HG03460 (cell line): Measurements from ENCODE around the gene PAQR6.

Experiments
- ATAC-seq: cut with Tn5 transposase; IDR thresholded peaks from one replicate; pipeline ENCODE4 v1.9.1; 2021; ENCODE audit not compliant: unreplicated experiment

Gene PAQR6

DNA sequence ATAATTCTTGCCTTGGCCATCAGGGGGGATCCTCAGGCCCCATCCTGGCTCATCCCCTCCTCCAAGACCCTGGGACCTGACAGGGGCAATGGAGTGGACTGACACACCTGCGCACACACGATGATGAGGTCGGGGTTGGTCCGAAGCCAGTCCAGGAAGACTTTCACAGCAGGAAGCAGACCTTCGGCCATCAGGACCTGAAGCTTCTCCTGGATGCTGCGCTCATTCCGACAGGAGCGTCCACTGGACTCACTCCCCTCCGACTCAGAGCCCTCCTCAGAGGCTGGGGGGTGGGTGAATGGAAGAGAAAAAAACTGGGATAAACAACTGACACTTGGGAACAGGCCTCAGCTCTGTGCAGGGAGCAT, 15.4 kb upstream of the PAQR6 start:
- ATAC-seq = no peak

DNA sequence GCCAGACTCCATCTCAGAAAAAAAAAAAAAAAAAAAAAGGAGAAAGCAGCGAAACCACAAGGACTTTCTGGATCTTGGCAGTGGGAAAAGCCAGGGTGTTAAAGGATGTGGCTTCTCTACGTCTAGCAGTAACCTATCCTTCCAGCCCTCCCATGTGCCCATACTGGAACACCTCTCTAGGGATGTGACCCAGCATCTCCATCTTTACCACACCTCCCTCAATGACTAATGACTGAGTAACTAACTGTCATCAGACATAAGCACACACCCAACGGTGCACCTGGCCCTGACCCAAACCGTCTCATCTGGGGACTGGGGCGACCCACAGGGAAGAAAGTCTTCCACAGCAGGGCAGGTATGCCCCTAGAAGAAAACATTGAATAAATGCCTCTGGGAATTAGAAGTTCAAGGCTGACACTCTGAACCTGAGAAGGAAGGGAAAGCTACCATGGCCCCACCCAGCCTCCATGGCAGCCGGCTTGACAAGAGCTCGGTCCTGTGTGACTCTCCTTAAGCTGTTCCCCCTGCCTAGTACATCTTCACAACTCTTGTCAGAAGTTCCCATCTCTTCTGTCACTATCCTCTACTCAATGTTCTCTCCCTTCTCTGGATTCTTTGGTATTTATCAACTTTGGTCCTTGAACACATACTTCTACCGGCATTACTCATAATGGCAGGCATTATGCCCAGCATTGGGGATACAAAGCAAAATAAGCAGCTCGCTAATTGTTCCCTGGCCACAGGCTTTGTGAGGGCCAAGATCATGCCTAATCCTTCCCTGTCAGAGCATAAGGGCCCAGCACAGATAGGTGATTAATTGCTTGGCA, 14.8 kb upstream of the PAQR6 start:
- ATAC-seq = no peak

DNA sequence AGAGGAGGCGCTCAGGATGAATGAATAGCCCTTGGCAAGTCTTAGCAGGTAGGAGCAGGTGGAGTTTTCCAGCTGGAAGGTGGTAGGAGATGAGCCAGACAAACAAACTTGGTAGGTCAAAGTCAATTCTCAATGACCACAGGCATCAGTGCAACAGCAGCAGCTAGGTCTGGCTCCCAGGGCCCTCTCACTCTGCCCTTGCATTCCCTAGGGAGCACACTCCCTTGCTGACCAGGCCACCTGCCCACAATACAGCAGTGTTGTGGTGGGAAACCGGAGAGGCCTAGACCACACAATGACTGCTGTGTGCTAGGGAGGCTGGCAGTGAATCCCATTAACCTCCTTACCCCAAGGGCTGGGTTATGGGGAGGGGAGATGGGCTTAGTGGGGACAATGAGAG, 13.0 kb upstream of the PAQR6 start:
- no peak for ATAC-seq

DNA sequence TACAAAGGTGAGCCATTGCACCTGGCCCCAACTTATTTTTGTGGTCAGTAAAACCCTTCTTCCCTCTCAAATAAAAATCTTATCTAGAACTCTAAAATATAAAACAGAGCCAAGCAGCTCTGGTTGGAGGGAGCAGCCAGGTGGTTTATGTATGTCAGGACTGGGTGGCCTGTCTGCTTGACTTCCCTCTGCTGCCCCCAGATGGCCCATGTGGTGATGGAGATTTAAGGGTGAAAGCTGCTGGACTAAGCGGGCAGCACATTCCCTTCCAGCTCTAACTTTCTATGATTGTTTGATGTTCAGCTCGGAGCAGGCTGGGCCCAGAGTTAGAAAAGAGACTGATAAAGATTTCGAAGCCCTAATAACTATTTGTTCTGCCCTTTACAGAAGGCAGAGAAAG, 11.9 kb upstream of the PAQR6 start:
- ATAC-seq = no peak

DNA sequence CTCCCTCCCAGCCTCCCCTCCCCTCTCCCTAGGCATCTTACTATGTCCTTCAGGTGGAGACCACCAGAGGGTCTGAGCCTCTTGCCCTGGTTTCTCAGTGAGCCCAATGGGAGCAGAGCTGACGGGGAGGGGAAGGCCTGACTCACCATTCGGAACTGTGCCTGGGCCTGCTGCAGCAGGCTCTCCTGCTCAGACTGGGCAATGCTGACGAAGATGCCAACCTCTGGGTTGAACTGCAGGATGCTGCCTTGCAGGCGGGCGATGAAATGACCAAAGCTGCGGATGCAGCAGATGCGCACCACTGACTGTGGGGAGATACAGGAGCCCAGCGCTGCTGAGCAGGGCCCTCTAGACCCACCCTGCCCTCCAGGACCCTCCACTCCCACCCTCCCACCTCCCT, 11.0 kb upstream of the PAQR6 start:
- ATAC-seq = no peak

DNA sequence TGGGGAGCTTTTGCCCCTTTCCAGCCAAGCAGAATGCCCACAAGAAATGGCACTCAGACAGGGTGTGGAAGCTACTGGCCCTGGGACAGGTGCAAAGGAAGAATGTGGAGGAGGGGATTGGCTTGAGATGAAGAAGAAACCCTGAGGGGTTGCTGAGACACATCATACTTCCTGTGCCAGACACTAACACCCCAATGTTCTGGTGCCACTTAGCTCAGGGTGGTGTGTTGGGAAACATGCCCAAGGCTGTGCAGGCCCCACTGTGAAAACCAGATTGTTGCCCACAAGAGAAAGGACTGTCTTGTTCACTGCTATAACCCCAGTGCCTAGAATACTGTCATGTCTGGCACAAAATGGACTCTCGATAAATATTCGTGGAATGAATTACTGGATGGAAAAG, 9.9 kb upstream of the PAQR6 start:
- ATAC-seq = no peak

DNA sequence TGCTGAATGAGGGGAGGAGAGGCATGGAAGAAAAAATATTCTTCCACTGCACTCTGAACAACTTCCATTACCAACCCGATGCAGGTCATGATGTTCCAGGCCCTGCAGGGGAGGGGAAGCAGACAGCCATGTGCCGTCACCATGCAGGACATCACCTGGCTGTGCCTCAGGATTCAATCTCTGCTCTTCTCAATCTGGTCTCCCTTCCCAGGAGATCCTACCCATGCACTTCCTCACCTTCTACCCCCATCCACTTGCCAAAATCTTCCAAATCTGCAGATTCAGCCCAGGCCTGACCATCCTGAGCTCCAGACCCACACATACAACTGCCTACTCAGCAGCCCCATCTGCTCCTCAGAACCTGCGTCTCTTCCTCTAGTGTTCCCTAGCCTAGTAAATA, 5.8 kb upstream of the PAQR6 start:
- no peak for ATAC-seq

DNA sequence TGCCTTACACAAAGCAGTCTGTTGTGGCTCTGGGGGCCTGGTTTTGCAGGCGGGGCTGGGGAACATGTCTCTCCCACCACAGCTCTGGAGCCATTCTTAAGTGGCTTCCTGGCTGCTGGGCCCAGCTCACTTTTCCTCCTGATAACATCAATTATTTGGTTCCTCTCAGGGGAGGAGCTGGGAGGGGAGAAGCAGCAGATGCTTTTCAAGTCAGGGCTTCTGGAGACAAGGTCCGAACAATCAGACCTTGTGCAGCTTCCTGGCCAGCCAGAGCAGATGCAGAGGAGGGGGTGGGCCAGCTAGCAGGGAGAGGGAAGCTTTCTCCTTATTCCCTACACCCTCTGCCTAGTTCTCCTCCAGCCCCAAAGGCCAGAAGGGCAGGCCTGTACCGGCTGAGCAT, 3.7 kb upstream of the PAQR6 start:
- ATAC-seq = no peak

DNA sequence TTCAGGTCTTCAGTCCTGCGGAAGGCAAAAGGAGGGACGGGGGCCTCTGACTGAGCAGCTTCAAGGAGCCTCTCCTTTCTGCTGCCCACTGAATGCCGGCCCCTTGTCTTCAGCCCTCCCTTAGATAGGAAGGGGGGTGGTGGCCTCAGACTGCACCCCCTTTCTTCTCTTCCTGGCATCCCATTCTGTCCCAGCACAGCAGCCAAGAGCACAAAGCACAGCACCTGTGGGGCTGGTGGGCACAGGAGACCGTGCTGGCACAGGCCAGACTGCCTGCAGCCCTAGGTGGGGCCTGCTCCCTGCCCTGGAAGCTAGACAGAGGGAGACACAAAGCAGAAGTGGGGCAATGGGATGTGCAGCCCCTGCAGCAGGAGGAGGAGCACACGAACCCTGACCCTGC, 1.7 kb upstream of the PAQR6 start:
- no peak for ATAC-seq

DNA sequence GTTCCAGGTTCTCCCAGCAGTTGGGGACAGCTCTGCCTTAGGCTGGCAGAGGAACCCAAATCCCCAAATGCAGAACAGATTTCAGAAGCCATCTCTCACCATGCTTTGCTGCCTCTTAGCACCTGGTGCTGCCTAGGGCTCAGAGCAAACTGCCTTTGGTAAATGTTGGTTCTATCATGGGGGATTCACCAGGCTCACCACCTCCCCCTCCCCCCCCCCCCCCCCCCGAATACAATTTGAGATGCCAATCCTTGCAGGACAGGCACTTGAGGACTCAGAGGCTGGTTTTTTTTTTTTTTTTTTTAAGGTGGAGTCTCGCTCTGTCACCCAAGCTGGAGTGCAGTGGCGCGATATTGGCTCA, 447 bp upstream of the PAQR6 start:
- ATAC-seq = no peak

DNA sequence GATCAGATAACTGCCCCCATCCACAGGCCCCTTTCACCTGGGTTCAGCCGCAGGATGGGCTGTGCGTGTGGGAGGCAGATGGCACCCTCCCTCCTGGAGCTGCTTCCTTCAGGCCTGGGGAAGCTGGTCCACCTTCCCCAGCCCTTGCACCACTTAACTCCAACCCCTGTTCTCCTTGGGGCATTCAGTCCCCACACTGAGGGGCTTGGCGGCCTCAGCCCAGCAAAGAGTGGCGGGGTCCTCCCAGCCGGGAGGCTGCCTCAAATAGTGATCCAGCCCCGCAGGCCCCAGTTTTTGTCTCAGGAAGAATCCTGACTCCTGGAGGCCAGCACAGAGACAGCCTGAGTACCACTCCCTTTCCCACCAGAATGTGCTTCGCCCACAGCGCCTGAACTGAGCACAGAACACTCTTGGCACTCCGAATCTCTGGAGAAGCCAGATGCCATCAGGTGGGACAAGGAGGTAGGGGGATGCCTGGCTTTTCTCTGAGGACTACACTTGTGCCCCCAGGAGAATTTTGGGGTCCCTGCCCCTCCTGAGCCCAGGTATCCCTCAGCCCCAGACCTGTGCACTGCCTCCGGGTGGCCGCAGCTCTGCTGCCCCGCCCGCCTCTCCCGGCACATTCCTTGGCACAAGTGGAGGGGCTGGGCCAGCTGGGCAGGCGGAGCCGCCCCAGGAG, 936 bp downstream of the PAQR6 start:
- ATAC-seq = no peak

DNA sequence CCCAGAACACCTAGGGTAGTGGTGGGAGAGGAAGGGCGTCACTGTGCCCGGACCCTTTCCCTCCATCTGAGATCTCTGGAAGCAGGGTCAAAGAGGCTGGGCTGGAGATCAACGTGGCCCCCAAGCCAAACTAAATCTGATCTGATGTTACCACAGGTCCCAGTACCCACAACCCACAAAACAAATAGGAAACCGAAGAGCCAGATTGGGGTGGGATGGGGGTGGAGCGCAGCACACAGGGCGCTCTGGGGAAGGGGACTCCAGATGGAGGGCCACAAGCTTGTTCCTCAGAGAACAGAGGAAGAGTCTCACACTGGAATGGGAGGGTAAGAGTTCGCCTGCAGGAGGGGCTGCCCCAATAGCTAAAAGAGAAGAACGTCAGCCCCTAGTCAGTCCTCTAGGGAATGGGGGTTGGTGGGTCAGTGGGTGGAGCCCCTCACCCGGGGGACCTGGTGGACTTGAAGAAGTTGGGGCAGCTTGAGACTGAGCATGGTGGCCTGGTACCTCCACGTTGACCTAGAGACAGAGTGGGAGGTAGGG, 1.5 kb downstream of the PAQR6 start:
- ATAC-seq = no peak

DNA sequence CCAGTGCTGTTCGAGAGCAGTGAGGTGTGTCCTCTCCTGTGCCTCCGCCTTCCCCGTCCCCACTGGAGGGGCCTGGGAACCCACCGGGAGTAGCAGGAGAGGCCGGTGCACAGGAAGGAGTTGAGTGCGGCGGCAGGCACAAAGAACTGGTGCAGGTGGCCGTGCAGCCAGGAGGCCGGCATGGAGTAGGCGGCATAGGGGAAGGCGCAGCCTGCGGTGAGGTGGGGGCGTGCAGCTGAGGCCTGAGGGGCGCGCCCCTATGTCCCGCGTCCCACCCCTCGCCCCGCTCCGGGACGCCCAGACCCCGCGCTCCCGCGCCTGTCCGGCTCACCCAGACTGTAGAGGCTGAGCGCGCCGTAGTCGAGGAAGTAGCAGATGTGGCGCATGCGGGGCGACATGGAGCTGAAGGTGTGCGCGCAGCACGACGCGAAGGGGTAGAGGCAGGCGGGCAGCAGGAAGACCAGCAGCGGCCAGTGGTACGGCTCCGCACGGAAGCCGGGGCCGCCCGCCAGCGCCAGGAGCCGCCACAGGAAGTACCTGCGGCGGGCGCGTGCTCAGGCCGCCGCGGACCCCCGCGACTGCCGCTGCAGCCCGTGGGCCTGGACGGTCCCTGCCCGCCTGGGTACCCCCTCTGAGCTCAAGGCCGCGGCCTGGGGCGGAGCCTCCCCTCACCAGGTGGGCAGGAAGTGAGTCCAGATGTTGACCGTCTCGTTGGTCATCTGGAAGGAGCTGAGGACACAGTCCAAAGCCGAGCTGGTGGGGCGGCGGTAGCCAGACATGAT, 2.2 kb downstream of the PAQR6 start:
- no peak for ATAC-seq

DNA sequence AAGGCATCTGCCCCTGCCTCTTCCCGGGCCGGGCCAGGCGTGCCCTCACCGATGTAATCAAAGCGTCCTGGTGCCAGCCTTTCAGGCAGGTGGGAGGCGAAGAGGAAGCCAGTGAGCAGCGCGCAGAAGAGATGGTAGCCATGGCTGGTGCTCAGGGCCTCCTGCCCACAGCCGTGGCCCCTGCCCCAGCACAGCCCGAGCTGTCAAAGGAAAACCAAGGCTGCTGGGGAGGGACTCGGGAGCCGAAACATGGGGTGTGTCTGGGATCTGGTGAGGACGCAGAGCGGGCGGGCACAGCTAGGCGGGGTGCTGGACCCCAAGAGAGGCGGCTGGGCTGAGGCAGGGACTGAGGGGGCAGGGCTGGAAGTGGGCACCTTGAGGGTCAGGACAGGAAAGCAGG, 3.1 kb downstream of the PAQR6 start:
- no peak for ATAC-seq

DNA sequence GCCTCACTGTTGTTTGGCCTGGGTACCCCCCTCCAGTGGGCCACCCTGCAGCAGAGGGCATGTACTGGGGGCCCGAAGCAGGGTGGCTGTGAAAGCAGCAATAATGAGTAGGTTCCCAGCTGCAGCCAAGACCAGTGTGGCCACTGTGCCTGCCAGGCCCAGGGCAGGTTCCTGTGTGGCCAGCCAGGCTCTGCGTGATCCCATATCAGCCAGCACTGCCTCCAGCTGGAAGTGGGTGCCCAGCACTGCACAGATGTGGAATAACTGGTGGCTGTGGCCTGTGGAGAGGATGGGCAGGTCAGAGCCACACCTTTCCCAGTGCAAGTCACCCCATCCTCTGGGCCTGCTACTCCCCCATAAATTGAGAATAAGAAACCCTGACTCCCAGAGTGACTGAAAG, 3.7 kb downstream of the PAQR6 start:
- ATAC-seq = no peak

DNA sequence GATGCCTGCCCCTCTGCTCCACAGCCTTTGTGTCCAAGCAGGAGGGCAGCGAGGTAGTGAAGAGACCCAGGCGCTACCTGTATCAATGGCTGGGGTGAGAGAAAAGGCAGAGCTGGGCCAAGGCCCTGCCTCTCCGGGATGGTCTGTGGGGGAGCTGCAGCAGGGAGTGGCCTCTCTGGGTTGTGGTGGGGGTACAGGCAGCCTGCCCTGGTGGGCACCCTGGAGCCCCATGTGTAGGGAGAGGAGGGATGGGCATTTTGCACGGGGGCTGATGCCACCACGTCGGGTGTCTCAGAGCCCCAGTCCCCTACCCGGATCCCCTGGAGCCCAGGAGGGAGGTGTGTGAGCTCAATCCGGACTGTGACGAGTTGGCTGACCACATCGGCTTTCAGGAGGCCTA, 5.1 kb downstream of the PAQR6 start:
- ATAC-seq = no peak

DNA sequence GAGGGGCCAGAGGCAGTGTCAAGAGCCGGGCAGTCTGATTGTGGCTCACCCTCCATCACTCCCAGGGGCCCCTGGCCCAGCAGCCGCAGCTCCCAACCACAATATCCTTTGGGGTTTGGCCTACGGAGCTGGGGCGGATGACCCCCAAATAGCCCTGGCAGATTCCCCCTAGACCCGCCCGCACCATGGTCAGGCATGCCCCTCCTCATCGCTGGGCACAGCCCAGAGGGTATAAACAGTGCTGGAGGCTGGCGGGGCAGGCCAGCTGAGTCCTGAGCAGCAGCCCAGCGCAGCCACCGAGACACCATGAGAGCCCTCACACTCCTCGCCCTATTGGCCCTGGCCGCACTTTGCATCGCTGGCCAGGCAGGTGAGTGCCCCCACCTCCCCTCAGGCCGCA, 5.9 kb downstream of the PAQR6 start, which contains the start of gene BGLAP:
TSS of gene BGLAP (plus strand) at position 259 of the 400 bp plus-strand sequence. CDS start at position 307, 48 bp downstream.
- no peak for ATAC-seq

DNA sequence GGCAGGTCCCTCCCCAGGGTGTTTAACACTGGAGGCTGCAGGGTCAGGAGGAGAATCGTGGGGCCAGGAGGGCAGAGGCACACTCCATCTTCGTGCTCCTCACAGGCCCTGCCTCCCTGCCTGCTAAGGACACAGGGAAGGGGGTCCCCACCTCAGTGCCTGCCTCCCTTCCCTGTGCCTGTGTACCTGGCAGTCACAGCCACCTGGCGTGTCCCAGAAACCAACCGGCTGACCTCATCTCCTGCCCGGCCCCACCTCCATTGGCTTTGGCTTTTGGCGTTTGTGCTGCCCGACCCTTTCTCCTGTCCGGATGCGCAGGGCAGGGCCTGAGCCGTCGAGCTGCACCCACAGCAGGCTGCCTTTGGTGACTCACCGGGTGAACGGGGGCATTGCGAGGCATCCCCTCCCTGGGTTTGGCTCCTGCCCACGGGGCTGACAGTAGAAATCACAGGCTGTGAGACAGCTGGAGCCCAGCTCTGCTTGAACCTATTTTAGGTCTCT, 6.5 kb downstream of the PAQR6 start:
- ATAC-seq = no peak

DNA sequence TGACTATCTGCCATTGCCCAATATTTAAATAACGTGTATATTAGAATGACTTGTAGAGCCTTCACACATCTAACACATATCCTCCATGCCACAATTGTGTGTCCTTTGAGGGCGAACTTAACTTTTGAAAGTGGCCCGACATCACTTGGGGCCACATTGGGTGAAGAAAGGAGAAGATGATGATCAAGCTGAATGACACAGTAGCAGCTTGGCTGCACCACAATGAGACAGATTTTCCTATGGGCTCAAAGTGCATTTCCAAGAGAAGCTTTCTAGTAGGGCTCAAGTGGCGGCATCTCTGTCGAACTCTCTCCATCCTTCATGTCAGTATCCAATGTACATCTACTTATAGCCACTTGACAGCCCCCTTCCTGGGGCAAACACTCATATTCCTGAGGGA, 9.6 kb downstream of the PAQR6 start:
- no peak for ATAC-seq

DNA sequence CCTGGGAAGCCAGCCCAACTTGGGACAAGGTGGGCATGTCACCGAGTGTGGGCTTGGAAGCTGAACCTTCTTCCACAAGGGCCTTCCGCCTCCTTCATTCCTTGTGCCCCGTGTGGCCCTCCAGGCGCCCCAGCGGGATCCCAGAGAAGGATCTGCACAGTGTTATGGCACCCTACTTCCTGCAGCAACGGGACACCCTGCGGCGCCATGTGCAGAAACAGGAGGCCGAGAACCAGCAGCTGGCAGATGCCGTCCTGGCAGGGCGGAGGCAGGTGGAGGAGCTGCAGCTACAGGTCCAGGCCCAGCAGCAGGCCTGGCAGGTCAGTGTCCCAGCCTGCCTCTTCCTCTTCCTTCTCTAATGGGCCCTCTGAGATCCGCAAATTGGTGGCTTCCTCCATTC, 11.7 kb downstream of the PAQR6 start:
- ATAC-seq = no peak

DNA sequence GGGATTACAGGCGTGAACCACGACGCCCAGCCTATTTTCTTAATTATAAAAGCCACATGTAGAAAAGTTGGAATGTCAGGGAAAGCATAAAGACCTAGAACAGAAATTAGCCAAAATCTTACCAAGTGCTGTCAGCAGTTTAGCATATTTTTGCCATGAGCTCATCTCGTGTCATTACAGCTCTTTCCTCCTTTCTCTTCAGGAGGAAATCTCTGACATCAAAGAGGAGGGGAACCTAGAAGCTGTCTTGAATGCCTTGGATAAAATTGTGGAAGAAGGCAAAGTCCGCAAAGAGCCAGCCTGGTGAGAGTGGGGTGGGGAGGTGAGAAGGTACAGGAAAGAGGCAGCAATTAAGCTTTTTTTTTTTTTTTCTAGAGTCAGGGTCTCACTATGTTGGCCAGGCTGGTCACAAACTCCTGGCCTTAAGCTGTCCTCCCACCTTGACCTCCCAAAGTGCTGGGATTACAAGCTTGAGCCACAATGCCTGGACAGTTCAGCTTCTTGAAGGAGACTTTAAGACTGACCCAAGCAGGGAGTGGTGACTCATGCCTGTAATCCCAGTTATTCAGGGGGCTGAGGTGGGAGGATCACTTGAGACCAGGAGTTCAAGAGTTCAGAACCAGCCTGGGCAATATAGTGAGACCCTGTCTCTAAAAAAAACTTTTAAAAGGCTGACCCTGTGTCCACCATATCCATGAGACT, 14.3 kb downstream of the PAQR6 start:
- ATAC-seq = no peak
